GM19035 (cell line): Measurements from ENCODE around the gene KIF11.
"Not testable (repeated sequence)": the region's sequence is repeated elsewhere in the genome, so short reads cannot be mapped to it uniquely, and the experiment has no call there.

Source experiments
- ATAC-seq: cut with Tn5 transposase; IDR thresholded peaks from one replicate; pipeline ENCODE4 v1.9.1; 2021; ENCODE audit not compliant: unreplicated experiment

The KIF11 gene

GRCh38 chr10:92590623-92591549 lies 2.0 kb upstream of the KIF11 start:
- peak; percentile 10 for ATAC-seq

- ATAC-seq, result peak; percentile 71
Measured at GRCh38 chr10:92591550-92592022, 1.3 kb upstream of the KIF11 start.

DNA sequence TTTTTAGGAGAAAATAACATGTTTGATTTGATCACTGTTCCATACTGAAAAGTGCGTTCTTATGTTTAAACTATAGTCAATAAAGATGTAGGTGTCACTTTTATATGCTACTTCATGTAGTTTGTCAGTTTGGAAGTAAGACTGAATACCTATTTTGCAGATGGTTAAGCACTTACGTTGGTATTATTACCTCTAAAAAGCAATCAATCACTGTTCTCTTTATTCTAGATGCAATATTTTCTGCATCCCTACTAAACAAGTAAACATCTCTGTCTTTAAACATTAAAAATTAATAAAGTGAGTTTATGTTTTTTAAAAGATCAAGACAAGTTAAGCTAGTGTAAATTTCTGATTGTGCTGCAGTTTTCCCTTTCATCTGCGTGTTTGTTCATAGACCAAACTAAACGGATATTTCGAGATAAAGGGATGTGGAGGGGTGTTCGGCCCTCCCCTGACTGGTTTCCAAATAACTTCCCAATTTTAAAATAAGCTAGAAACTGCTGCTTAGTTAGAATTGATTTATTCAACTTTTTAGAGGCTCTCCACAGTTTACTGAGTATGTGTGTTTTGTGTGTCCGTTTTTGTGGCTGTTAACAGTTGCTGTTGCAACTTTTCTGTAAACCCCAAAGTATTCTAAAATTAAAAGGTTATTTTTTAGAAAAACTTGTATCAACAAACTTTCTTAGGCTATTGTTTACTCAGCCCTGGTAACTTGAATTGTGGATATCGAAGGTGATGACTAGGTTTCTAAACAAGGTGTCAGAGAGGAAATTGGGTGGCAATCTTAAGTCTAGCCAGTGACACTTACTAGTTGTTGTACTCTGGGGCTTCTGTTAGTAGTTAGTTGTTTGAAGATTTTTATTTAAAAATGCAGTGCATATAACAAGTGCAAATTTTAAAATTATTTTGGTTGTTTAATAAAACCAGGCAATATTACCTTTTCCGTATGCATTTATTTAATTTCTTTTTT lies 974 bp downstream of the KIF11 start:
- no peak for ATAC-seq

- ATAC-seq, result no peak
Measured at GRCh38 chr10:92595505-92595904, 2.6 kb downstream of the KIF11 start.

DNA sequence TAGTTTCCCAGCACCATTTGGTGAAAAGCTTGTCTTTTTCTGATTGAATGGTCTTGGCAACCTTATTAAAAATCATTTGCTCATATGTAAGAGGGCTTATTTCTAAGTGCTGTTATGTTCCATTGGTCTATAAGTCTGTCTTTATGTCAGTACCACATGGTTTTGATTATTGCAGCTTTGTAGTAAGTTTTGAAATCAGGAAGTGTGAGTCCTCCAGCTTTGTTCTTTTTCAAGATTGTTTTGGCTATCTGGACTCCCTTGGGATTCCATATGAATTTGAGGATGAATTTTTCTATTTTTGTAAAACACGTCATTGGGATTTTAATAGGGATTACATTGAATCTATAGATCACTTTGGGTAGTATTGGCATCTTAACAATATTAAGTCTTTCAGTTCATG lies 5.4 kb downstream of the KIF11 start:
- no peak for ATAC-seq

- no peak for ATAC-seq
Measured at GRCh38 chr10:92604841-92605240, 11.9 kb downstream of the KIF11 start.

GRCh38 chr10:92615515-92615914 lies 22.6 kb downstream of the KIF11 start:
- ATAC-seq, result no peak

DNA sequence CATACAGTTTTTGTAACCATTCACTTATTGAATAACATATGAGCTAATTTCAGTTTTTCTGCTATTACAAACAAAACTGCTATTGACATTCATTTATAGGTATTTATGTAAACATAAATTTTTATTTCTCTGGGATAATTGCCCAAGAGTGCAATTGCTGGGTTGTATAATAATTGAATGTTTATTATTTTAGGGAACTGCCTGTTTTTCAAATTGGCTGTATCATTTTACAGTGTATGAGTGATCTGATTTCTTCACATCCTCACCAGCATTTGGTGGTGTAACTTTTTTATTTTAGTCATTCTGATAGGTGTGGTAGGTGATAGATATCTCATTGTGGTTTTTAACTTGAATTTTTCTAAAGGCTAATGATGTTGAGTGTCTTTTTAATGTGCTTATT lies 26.4 kb downstream of the KIF11 start:
- no peak for ATAC-seq

GRCh38 chr10:92627845-92628480 lies 35.0 kb downstream of the KIF11 start:
- no peak for ATAC-seq

- no peak for ATAC-seq
Measured at GRCh38 chr10:92629945-92630344, 37.0 kb downstream of the KIF11 start.

DNA sequence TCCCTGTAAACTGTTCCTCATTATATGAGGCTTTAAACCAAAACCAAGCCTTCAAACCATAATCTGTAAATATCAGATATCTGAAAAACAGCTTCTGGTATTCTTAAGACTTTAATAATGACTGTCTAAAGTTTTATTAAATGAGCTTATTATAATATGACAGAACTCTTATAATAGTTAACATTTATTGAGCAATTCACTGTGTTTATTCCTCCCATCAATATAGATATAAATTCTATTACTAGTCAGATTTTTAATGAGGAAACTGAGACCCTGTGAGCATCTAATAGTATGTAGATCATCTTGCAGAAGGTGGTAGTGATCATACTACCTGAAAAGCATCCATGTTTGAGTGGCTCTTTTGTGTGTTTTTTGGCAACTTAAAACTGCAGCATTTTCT lies 45.1 kb downstream of the KIF11 start:
- no peak for ATAC-seq

DNA sequence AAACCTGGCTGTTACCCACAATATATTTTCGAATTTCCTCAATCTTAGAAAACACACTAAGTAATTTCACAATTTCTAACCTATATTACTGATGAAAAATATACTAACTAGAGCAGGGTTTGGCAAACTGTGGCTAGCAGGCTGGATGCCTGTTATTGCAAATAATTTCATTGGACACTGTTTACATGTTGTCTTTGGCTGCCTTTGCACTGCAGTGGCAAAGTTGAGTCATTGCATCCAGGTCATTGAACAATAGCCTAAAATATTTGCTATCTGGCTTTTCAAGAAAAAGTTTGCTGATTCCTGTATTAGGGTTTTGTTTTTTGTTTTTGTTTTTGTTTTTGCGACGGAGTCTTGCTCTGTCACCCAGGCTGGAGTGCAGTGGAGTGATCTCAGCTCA lies 47.2 kb downstream of the KIF11 start:
- no peak for ATAC-seq

DNA sequence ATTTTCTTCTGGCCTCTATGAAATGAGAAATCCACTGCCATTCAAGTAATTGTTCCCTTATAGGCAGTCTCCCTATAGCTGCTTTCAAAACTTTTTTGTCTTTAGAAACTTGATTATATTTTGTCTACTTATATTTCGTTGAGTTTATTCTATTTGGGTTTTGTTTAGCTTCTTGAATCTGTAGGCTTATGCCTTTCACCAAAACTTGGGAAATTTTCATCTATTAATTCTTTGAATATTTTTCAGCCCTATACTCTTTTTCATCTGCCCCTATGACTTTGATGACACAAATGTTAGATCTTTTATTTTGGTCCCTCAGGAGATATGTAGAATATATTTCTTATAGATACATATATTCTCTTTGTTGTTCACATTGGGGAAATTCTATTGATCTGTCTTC lies 48.6 kb downstream of the KIF11 start:
- ATAC-seq, result no peak

GRCh38 chr10:92644921-92645320 lies 52.0 kb downstream of the KIF11 start:
- no peak for ATAC-seq

GRCh38 chr10:92650864-92651263 lies 57.9 kb downstream of the KIF11 start:
- ATAC-seq, result not testable (repeated sequence)

DNA sequence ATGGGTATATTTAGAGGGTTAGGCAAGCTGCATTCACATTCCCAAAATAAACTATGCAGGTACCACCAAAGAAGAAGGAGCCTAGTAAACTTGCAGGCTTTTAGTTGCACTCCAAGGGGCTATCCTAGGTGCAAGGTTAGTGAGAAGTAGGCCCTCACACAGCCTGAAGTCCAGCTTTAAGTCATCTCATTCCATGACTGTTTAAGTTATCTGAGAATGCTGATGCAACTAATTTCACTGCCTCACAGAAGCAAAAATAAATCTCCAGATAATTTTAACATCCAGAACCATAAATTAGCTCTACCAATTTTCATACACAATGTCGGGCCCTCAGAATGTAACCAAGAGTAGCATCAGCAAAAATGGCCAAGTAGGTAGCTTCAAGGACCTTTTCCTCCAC lies 62.5 kb downstream of the KIF11 start:
- no peak for ATAC-seq

- ATAC-seq, result no peak
Measured at GRCh38 chr10:92656266-92656961, 63.5 kb downstream of the KIF11 start.

DNA sequence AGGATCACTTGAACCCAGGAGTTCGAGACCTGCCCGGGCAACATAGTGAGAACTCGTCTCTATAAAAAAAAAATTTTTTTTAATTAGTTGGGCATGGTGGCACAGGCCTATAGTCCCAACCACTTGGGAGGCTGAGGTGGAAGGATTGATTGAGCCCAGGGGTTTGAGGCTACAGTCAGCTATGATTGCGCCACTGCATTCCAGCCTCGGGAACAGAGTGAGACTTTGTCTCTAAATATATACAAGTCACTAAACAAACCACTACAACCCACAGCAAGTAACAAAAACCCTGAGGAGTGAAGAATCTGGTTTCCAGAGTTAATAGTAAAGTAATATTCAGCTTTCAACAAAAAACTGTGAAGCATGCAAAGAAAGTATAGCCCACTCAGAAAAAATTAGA lies 64.1 kb downstream of the KIF11 start:
- no peak for ATAC-seq

DNA sequence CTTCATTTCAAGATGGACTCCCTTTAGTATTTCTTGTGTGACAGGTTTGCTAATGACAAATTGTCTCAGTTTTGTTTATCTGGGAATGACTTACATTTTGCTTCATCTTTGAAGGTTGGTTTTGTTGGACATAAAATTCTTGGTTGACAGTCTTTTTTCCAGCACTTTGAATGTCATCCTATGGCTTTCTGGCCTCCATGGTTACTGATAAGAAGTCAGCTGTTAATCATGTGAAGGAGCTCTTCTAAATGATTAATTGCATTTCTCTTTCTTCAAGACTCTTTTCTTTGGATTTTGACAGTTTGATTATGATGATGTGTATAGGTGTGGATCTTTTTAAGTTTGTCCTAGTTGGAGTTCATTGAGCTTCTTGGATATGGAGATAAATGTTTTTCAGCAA lies 69.9 kb downstream of the KIF11 start:
- ATAC-seq, result no peak

- no peak for ATAC-seq
Measured at GRCh38 chr10:92664322-92664721, 71.4 kb downstream of the KIF11 start.

GRCh38 chr10:92667078-92667477 lies 74.1 kb downstream of the KIF11 start:
- no peak for ATAC-seq
